Fibroblast of skin of right quadriceps (primary cell): ENCODE data around the gene CEP89.
"Not testable (repeated sequence)": the region's sequence is repeated elsewhere in the genome, so short reads cannot be mapped to it uniquely, and the experiment has no call there.

Experiments
- DNase-seq: peaks from one replicate; pipeline ENCODE4 v3.0.0-alpha.2; 2013

Gene CEP89

DNA sequence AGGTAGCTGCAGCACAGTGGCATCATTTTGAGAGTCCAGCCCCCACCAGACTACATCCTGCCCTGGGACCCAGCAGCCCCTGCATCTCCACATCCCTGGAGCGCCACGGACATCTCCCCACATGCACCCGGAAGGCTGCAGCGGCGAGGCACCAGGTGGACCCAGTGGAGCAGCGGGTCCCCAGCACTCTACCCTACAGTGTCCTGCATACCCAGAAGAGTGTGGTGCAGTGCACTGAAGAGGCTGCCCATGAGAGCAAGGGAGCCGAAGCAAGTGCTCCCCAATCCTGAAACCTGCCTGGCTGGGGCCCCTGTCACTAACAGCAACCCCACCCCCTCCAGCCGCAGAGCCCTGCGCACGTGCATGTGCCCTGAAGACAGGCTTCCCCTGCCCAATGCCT is 80.9 kb downstream of the CEP89 start:
- no peak for DNase-seq

DNA sequence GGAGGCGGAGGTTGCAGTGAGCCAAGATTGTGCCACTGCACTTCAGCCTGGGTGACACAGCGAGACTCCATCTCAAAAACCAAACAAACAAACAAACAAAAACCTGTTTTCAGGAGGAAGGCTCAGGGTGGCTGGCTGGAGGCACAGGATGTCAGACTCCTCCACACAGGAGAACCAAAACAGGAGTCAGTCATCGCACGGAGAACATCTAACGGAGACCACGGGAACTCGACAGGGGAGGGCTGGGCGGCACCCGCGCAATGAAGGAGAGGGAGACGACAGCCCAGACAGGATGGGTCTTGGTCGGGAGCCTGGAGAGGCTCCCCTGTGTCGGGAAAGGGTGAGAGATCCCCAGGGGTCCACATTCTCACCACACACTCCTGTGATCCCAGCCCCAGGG is 81.4 kb downstream of the CEP89 start:
- no peak for DNase-seq

- no peak for DNase-seq
Observed at GRCh38 chr19:32889137-32889934, 82.4 kb downstream of the CEP89 start.

GRCh38 chr19:32887572-32888215 is 84.1 kb downstream of the CEP89 start:
- DNase-seq, result no peak

DNA sequence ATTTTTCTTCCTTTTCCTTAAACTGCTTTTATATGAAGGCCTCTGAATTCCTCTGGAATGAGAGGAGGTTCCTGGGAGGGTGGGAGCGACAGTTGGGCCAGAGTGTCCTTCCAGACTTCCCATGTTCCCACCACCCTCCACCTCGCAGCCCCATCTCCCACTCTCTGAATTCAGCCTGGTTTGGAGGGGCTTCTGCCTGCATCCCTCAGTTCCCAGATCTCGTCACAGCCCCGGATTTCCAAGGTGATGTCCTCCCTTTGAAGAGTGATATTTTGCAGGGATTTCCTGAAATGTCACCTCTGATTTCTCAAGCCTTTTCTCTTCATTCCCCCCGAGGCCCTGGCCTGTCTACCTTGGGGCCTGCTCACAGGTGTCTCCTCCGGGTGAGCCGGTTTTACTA is 85.5 kb downstream of the CEP89 start:
- DNase-seq, result no peak

DNA sequence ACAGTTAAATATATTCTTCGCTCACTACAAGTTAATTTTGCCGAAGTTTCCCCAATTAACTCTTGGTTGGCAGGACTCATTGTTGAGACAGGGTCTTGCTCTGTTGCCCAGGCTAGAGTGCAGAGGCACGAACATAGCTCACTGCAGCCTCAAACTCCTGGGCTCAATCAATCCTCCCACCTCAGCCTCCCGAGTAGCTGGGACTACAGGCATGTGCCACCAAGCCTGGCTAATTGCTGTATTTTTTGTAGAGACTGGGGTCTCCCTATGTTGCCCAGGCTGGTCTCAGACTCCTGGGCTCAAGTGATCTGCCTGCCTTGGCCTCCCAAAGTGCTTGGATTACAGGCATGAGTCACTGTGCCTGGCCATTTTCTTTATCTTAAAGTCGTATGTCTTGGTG is 86.5 kb downstream of the CEP89 start:
- not testable (repeated sequence) for DNase-seq

GRCh38 chr19:32881766-32882165 is 90.0 kb downstream of the CEP89 start:
- no peak for DNase-seq

DNA sequence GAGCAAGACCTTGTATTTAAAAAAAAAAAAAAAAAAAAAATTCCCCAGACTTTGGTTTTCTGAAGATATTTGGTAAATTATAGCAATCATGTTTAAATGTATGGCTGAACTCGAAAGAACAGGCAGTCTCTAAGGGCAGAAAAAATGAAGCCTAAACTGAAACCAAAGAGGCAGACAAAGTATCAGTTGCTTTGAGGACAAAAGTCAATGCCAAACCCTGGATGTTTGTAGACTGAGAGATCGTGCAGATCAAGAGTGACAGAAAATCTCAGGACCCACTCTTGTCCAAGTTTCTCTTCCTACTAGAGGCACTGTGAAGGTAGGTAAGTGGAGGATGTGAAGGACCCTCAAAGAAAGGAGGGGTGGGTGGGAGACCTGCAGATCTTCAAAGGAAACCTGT is 91.1 kb downstream of the CEP89 start:
- no peak for DNase-seq

- no peak for DNase-seq
Observed at GRCh38 chr19:32879741-32880140, 92.0 kb downstream of the CEP89 start.

DNA sequence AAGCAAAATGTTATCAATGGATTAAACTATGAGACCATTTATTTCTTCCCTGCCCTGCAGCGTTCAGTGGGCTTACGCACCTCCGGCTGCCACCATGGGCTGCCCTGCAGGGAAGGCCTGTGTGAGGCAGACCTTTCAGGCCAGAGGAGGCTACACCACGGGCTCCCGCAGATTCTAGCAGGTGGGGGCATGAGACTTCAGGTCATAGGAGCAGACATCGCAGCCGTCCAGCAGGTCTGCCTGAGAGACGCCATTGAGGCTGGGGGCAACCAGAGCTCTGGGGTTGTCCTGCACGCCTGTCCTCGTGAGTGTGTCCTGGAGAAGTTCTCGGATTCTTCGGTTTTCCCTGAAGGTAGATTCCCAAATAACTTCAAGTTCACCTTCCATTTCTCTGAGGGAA is 92.8 kb downstream of the CEP89 start:
- no peak for DNase-seq

- DNase-seq, result no peak
Observed at GRCh38 chr19:32877977-32878745, 93.6 kb downstream of the CEP89 start.

DNA sequence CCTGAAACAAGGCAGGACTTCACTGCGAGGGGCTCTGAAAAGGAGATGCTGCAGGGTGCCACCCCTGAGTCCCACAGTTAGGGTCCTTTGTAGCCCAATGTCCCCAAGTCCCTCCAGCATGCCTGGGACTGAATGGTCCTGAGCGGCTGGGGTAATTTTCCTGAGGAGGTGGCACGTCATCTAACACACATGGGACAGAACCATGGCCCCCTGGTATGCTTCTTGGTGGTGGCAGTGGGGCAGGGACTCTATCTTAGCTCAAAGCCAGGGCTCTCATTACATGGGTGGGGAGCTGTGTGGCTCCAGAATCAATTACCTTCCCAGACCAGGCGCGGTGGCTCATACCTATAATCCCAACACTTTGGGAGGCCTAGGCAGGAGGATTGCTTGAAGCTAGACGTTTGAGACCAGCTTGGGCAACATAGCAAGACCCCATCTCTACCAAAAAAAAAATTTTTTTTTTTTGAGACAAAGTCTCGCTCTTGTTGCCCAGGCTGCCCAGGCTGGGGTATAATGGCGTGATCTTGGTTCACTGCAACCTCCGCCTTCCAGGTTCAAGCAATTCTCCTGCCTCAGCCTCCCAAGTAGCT is 94.3 kb downstream of the CEP89 start:
- no peak for DNase-seq

- peak; percentile 70 for DNase-seq
Observed at GRCh38 chr19:32876919-32877285, 94.9 kb downstream of the CEP89 start.

GRCh38 chr19:32876236-32876918 is 95.4 kb downstream of the CEP89 start:
- no peak for DNase-seq

DNA sequence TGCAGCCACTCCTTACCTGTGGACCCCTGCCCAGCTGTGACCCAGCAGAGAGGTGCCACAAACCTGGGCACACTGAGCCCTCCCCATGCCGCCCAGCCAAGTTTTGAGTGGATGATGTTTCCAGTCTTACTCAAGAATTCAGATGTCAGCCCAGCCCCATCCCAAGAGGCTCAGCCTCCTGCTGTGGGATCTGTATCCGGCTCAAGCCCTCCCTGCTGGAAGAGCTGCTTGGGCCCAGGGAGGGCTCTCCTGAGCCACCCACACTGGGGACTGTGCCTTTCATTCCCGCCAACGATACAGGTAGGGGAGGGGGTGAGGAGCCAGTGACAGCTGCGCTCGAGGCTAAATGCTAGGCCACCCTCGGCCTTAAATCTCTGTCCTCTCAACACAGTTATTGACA is 96.3 kb downstream of the CEP89 start:
- DNase-seq, result no peak

GRCh38 chr19:32874605-32875004 is 97.2 kb downstream of the CEP89 start:
- no peak for DNase-seq

- DNase-seq, result no peak
Observed at GRCh38 chr19:32873247-32873959, 98.4 kb downstream of the CEP89 start.

DNA sequence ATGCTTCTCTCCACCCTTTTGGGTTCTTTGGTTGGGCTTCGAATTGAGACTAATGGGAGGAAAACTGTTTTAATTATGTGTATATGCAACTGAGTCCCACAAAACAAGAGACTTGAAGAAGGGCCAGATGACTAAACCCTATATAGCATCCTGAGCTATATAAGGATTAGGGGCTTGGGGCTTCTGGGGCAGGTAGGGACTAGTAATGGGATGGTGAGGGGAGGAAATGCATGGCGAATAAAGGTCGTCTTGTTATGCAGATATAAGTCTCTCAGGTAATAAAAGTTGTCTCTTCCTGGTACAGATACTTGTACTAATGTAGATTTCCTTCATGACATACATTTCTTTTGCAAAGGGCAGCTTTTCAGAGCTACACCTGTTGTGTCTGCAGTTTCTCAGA is 99.4 kb downstream of the CEP89 start:
- no peak for DNase-seq

DNA sequence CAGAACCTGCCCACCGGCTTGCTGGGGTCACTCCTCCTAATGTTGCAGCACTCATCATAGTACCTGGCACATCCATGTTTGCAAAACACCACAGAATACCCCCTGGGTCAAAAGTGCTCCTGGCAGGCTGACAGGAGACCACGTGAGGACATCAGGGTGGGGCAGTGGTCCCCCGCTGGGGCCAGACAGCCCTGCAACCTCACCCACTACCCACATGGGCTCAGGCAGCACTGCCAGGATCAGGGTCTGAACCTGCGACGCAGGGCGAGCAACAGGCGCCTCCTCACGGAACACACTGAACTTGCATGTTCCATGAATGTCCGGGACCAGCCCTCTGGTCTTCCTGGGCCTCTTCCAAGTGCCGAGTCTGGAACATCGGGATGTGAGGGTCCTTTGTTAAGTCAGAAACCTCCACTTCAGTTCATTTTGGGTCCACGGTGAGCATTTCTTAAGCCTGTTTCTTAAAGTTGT is 100.7 kb downstream of the CEP89 start:
- no peak for DNase-seq

GRCh38 chr19:32869966-32870573 is 101.7 kb downstream of the CEP89 start:
- DNase-seq, result no peak

- DNase-seq, result no peak
Observed at GRCh38 chr19:32869369-32869965, 102.3 kb downstream of the CEP89 start, which contains the start of gene SLC7A9. TSS of gene SLC7A9 (minus strand) at chr19:32869767. CDS start at chr19:32868534, 1,233 bp downstream.
